ENCODE results near the gene MYO1C.

- TF ChIP-seq, protein P1, sequence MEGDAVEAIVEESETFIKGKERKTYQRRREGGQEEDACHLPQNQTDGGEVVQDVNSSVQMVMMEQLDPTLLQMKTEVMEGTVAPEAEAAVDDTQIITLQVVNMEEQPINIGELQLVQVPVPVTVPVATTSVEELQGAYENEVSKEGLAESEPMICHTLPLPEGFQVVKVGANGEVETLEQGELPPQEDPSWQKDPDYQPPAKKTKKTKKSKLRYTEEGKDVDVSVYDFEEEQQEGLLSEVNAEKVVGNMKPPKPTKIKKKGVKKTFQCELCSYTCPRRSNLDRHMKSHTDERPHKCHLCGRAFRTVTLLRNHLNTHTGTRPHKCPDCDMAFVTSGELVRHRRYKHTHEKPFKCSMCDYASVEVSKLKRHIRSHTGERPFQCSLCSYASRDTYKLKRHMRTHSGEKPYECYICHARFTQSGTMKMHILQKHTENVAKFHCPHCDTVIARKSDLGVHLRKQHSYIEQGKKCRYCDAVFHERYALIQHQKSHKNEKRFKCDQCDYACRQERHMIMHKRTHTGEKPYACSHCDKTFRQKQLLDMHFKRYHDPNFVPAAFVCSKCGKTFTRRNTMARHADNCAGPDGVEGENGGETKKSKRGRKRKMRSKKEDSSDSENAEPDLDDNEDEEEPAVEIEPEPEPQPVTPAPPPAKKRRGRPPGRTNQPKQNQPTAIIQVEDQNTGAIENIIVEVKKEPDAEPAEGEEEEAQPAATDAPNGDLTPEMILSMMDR (IDR thresholded peaks at IDR 0.05 in 2 of 3, conservative IDR thresholded peaks at IDR 0.05 in 1 of 3; ENCODE audit: insufficient read depth in 2 of 3, low read depth in 1 of 3, low read length in 3 of 3): no peak
- TF ChIP-seq ZNF384 (IDR thresholded peaks at IDR 0.05; ENCODE audit: low read depth, low read length) (no peak), POLR2AphosphoS5 (IDR thresholded peaks at IDR 0.05; ENCODE audit: control insufficient read depth, insufficient read depth, low read depth, low read length) (no peak), MAZ (CRISPR knock-in tag; conservative IDR thresholded peaks at IDR 0.05 in 1 of 2, IDR thresholded peaks at IDR 0.05 in 1 of 2) (no peak), POLR2A (conservative IDR thresholded peaks at IDR 0.05) (no peak), ADNP (tag; IDR thresholded peaks at IDR 0.05) (no peak)
These were observed 21.6 kb downstream of the MYO1C start for GRCh38 chr17:1470755-1471462.
